GM23338 (cell line): ENCODE data around the gene OSCAR.

Source experiments
- CREB1 ChIP-seq: fragments of 250-450 bp; sonication (Bioruptor Pico); IDR thresholded peaks from 2 replicates; pipeline ENCODE4 v1.5.0; 2020; ENCODE audit warnings: low read depth, mild to moderate bottlenecking, moderate library complexity
- EZH2 ChIP-seq: fragments of 200-600 bp; sonication (generic); IDR thresholded peaks from one replicate; pipeline ENCODE4 v1.8.0; 2017; ENCODE audit warnings: antibody characterized with exemption, mild to moderate bottlenecking, low read depth; ENCODE audit not compliant: unreplicated experiment
- EZH2phosphoT487 ChIP-seq: fragments of 200-600 bp; sonication (generic); IDR thresholded peaks from one replicate; pipeline ENCODE4 v1.8.1; 2018; ENCODE audit warnings: antibody characterized with exemption; ENCODE audit not compliant: unreplicated experiment
- NANOG ChIP-seq: IDR thresholded peaks from 2 replicates; pipeline ENCODE4 v1.6.1; 2016; ENCODE audit warnings: antibody characterized with exemption, borderline replicate concordance
- POLR2AphosphoS5 ChIP-seq: IDR thresholded peaks from 2 replicates; pipeline ENCODE4 v1.6.1; 2016; ENCODE audit warnings: antibody characterized with exemption, low read depth
- ZNF114 ChIP-seq: fragments of 250-450 bp; sonication (Bioruptor Pico); IDR thresholded peaks from 2 replicates; pipeline ENCODE4 v1.5.0; 2020; ENCODE audit warnings: mild to moderate bottlenecking, moderate library complexity
- ZNF331 ChIP-seq: fragments of 250-450 bp; sonication (Bioruptor Pico); IDR thresholded peaks from 2 replicates; pipeline ENCODE4 v1.5.0; 2020; ENCODE audit warnings: low read depth, mild to moderate bottlenecking, moderate library complexity
- TF ChIP-seq, protein P1 (sequence below), 2 experiments: fragments of 200-600 bp in 1 of 2; sonication (generic) in 1 of 2; conservative IDR thresholded peaks; 2 replicates each; pipeline versions ENCODE4 v1.5.1 to v1.6.1; 2016 to 2017; ENCODE audit warnings: antibody characterized with exemption in 2 of 2, low read depth in 2 of 2, mild to moderate bottlenecking in 2 of 2, moderate library complexity in 1 of 2
- TF ChIP-seq, protein P2 (sequence below): IDR thresholded peaks from 2 replicates; pipeline ENCODE4 v1.6.1; 2016; ENCODE audit warnings: antibody characterized with exemption

DNA sequence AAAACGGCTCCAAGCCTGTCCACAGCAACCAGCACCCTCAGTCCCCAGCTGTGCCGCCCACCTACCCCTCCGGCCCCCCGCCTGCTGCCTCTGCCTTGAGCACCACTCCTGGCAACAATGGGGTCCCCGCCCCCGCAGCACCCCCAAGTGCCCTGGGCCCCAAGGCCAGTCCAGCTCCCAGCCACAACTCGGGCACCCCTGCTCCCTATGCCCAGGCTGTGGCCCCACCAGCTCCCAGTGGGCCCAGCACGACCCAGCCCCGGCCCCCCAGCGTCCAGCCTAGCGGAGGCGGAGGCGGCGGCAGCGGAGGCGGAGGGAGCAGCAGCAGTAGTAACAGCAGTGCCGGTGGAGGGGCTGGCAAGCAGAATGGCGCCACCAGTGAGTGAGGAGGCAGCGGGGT is 47.6 kb upstream of the OSCAR start:
- TF ChIP-seq, protein P1, sequence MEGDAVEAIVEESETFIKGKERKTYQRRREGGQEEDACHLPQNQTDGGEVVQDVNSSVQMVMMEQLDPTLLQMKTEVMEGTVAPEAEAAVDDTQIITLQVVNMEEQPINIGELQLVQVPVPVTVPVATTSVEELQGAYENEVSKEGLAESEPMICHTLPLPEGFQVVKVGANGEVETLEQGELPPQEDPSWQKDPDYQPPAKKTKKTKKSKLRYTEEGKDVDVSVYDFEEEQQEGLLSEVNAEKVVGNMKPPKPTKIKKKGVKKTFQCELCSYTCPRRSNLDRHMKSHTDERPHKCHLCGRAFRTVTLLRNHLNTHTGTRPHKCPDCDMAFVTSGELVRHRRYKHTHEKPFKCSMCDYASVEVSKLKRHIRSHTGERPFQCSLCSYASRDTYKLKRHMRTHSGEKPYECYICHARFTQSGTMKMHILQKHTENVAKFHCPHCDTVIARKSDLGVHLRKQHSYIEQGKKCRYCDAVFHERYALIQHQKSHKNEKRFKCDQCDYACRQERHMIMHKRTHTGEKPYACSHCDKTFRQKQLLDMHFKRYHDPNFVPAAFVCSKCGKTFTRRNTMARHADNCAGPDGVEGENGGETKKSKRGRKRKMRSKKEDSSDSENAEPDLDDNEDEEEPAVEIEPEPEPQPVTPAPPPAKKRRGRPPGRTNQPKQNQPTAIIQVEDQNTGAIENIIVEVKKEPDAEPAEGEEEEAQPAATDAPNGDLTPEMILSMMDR (conservative IDR thresholded peaks at IDR 0.05; ENCODE audit: low read depth in 2 of 2), result no peak
- TF ChIP-seq, protein P2, sequence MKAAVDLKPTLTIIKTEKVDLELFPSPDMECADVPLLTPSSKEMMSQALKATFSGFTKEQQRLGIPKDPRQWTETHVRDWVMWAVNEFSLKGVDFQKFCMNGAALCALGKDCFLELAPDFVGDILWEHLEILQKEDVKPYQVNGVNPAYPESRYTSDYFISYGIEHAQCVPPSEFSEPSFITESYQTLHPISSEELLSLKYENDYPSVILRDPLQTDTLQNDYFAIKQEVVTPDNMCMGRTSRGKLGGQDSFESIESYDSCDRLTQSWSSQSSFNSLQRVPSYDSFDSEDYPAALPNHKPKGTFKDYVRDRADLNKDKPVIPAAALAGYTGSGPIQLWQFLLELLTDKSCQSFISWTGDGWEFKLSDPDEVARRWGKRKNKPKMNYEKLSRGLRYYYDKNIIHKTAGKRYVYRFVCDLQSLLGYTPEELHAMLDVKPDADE, result no peak
- TF ChIP-seq EZH2, result no peak
- TF ChIP-seq CREB1 (CRISPR knock-in tag), result no peak
- TF ChIP-seq EZH2phosphoT487, result no peak
- TF ChIP-seq ZNF331 (CRISPR knock-in tag), result no peak
- no peak for TF ChIP-seq POLR2AphosphoS5
- TF ChIP-seq ZNF114 (CRISPR knock-in tag), result no peak
- no peak for TF ChIP-seq NANOG
